SK-N-SH treated with all-trans-retinoic acid at 6 μM for 48 hours (cell line): ENCODE data around the gene FUOM.

Experiments used
- CSDC2 ChIP-seq: fragments of 250-450 bp; sonication (Bioruptor Pico); IDR thresholded peaks from 2 replicates; pipeline ENCODE4 v1.5.0; 2020; ENCODE audit warnings: mild to moderate bottlenecking, moderate library complexity
- ESRRG ChIP-seq: fragments of 250-450 bp; sonication (Bioruptor Pico); IDR thresholded peaks from 2 replicates; pipeline ENCODE4 v1.6.1; 2021; ENCODE audit warnings: mild to moderate bottlenecking
- RARB ChIP-seq: fragments of 250-450 bp; sonication (Bioruptor Pico); IDR thresholded peaks from 2 replicates; pipeline ENCODE4 v1.8.0; 2021; ENCODE audit warnings: mild to moderate bottlenecking, moderate library complexity
- TCF4 ChIP-seq: fragments of 250-450 bp; sonication (Bioruptor Pico); IDR thresholded peaks from 2 replicates; pipeline ENCODE4 v1.8.0; 2021; ENCODE audit warnings: mild to moderate bottlenecking, moderate library complexity, borderline replicate concordance
- TOX ChIP-seq: fragments of 250-450 bp; sonication (Bioruptor Pico); IDR thresholded peaks from 2 replicates; pipeline ENCODE4 v1.8.0; 2021; ENCODE audit warnings: mild to moderate bottlenecking, moderate library complexity, borderline replicate concordance
- ZFP30 ChIP-seq: fragments of 450-650 bp; formaldehyde crosslinking; IDR thresholded peaks from 2 replicates; pipeline ENCODE4 v1.5.0; 2022; ENCODE audit warnings: mild to moderate bottlenecking, moderate library complexity
- TF ChIP-seq, protein P1 (sequence below): fragments of 250-450 bp; sonication (Bioruptor Pico); IDR thresholded peaks from 2 replicates; pipeline ENCODE4 v1.8.0; 2020; ENCODE audit warnings: mild to moderate bottlenecking, moderate library complexity, borderline replicate concordance
- TF ChIP-seq, protein P2 (sequence below): fragments of 250-450 bp; sonication (Bioruptor Pico); IDR thresholded peaks from 2 replicates; pipeline ENCODE4 v1.5.1; 2020; ENCODE audit warnings: low read depth, mild to moderate bottlenecking, moderate library complexity

DNA sequence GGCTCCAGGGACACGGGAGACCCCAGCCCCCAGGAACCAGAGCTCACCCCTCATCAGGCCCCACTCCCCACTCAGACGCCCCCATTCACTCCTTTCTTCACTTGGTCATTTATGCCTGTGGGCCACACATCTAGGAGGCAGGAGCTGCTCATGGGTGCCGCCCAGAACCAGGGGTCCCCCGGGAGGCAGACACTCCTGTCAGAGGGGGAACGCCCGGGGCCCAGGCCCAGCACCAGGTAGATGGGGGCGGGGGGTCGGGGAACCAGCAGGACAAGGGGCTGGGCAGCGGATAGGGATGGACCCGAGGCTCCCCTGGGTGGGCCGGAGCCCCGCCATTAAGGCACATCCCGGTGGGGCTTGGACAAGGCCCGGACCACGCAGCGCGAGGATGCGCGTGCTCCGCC is 33.0 kb downstream of the FUOM start:
- no peak for TF ChIP-seq ESRRG (CRISPR knock-in tag)
- TF ChIP-seq TOX (CRISPR knock-in tag): no peak
- TF ChIP-seq TCF4 (CRISPR knock-in tag): no peak
- TF ChIP-seq, protein P1, sequence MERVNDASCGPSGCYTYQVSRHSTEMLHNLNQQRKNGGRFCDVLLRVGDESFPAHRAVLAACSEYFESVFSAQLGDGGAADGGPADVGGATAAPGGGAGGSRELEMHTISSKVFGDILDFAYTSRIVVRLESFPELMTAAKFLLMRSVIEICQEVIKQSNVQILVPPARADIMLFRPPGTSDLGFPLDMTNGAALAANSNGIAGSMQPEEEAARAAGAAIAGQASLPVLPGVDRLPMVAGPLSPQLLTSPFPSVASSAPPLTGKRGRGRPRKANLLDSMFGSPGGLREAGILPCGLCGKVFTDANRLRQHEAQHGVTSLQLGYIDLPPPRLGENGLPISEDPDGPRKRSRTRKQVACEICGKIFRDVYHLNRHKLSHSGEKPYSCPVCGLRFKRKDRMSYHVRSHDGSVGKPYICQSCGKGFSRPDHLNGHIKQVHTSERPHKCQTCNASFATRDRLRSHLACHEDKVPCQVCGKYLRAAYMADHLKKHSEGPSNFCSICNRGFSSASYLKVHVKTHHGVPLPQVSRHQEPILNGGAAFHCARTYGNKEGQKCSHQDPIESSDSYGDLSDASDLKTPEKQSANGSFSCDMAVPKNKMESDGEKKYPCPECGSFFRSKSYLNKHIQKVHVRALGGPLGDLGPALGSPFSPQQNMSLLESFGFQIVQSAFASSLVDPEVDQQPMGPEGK (CRISPR knock-in tag): no peak
- no peak for TF ChIP-seq CSDC2
- TF ChIP-seq, protein P2, sequence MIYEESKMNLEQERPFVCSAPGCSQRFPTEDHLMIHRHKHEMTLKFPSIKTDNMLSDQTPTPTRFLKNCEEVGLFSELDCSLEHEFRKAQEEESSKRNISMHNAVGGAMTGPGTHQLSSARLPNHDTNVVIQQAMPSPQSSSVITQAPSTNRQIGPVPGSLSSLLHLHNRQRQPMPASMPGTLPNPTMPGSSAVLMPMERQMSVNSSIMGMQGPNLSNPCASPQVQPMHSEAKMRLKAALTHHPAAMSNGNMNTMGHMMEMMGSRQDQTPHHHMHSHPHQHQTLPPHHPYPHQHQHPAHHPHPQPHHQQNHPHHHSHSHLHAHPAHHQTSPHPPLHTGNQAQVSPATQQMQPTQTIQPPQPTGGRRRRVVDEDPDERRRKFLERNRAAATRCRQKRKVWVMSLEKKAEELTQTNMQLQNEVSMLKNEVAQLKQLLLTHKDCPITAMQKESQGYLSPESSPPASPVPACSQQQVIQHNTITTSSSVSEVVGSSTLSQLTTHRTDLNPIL (CRISPR knock-in tag): no peak
- TF ChIP-seq RARB (CRISPR knock-in tag): no peak
- no peak for TF ChIP-seq ZFP30 (CRISPR knock-in tag)
